Upper lobe of left lung (tissue), 6 donors: ENCODE data around the gene PNMA8A. TPM values are rescaled to one million over a fixed set of nuclear protein-coding genes. Genes with fewer than 3 reads are reported as not detected.

ENCODE experiments used
- ATAC-seq, 2 donors: fragments of 200-7000 bp; cut with Tn5 transposase; one replicate each; pipeline ENCODE4 v1.9.1; 2022; ENCODE audit warnings: mild to moderate bottlenecking in 2 of 2, moderate library complexity in 2 of 2; ENCODE audit not compliant: low FRiP score in 2 of 2
- DNase-seq, 2 donors: peaks; one replicate each; pipeline ENCODE4 v3.0.0-alpha.2; 2019 to 2020
- H3K27ac ChIP-seq, 4 donors: fragments of 200-600 bp; sonication (generic); one replicate each; pipeline ENCODE4 v1.5.1; 2016 to 2019
- H3K27me3 ChIP-seq, 4 donors: fragments of 200-600 bp; sonication (generic); one replicate each; pipeline ENCODE4 v1.5.1; 2017 to 2019
- H3K36me3 ChIP-seq, 4 donors: fragments of 200-600 bp; sonication (generic); one replicate each; pipeline ENCODE4 v1.5.1; 2016 to 2019
- H3K4me1 ChIP-seq, 4 donors: fragments of 200-600 bp; sonication (generic); one replicate each; pipeline ENCODE4 v1.5.1; 2018 to 2019
- H3K4me3 ChIP-seq, 4 donors: fragments of 200-600 bp; sonication (generic); one replicate each; pipeline ENCODE4 v1.5.1; 2017 to 2019; ENCODE audit warnings: mild to moderate bottlenecking in 2 of 4, moderate library complexity in 1 of 4
- H3K9me3 ChIP-seq, 4 donors: fragments of 200-600 bp; sonication (generic); one replicate each; pipeline ENCODE4 v1.5.1; 2018 to 2019
- CTCF ChIP-seq, 6 experiments: fragments of 450-650 bp in 4 of 6; fragments of 200-600 bp in 2 of 6; sonication (generic) in 2 of 6; IDR thresholded peaks; one replicate each; pipeline ENCODE4 v1.5.1; 2016 to 2019; ENCODE audit warnings: antibody characterized with exemption in 6 of 6
- EP300 ChIP-seq, 4 donors: sonication (generic); formaldehyde crosslinking; IDR thresholded peaks; one replicate each; pipeline ENCODE4 v1.5.1; 2017; ENCODE audit warnings: antibody characterized with exemption in 4 of 4, control low read depth in 2 of 4
- POLR2A ChIP-seq, 4 donors: fragments of 450-650 bp; IDR thresholded peaks; one replicate each; pipeline ENCODE4 v1.5.1; 2016 to 2017; ENCODE audit warnings: antibody characterized with exemption in 4 of 4, mild to moderate bottlenecking in 2 of 4
- POLR2AphosphoS5 ChIP-seq, 2 donors: sonication (generic); formaldehyde crosslinking; IDR thresholded peaks; one replicate each; pipeline ENCODE4 v1.5.1; 2017; ENCODE audit warnings: antibody characterized with exemption in 2 of 2
- WGBS, 2 donors: methylation state at CpG; one replicate each; pipeline ENCODE4 v1.1.5; 2017 to 2018; 5-methylcytosine and 5-hydroxymethylcytosine counted together
- total RNA-seq, 6 donors: library from RNA; depleted of rRNA in 4 of 6; stranded (reverse); fragments of >200 nt in 4 of 6; gene quantifications; one replicate each; pipeline versions ENCODE4 v1.1.0 to v1.2.1, GENCODE V29; 2016 to 2021
- donor health status: DM: no; HTN: no; CAD: no; lungs with moderate emphysema.
- donor health status: DM: no; HTN: yes; CAD: no; lungs with severe emphysema.

PNMA8A gene
- total RNA-seq, 6 donors from 2014 or later = 0.61 to 4.8 (median 2.2) TPM

GRCh38 chr19:46454244-46454643 lies 17.1 kb downstream of the PNMA8A start:
- Histone ChIP-seq H3K4me1 (no peaks in the 10 kb centered on the region), H3K27me3 (no peaks in the 10 kb centered on the region), H3K4me3 (no peak overlapping the region), H3K27ac (no peak overlapping the region), H3K9me3 (peaks cover 0 to 3% (median 0%) of the 10 kb centered on the region in 4 donors), H3K36me3 (no peaks in the 10 kb centered on the region)
- WGBS, 2 donors = 34 to 54% methylated on average over 3 of the region's 3 CpGs
- TF ChIP-seq CTCF (IDR thresholded peaks at IDR 0.05) = no peak
- TF ChIP-seq POLR2A (IDR thresholded peaks at IDR 0.05) = no peak
- TF ChIP-seq POLR2AphosphoS5 (IDR thresholded peaks at IDR 0.05) = no peak
- TF ChIP-seq EP300 (IDR thresholded peaks at IDR 0.05) = no peak
- DNase-seq (no peak), ATAC-seq (no peak)

GRCh38 chr19:46453661-46454060 lies 17.7 kb downstream of the PNMA8A start:
- DNase-seq = no peak
- Histone ChIP-seq H3K27me3 (no peaks in the 10 kb centered on the region), H3K27ac (no peak overlapping the region), H3K9me3 (peaks cover 0 to 3% (median 0%) of the 10 kb centered on the region in 4 donors), H3K4me1 (no peaks in the 10 kb centered on the region), H3K4me3 (no peak overlapping the region), H3K36me3 (no peaks in the 10 kb centered on the region)
- no peak for ATAC-seq
- TF ChIP-seq POLR2A (IDR thresholded peaks at IDR 0.05) (no peak), POLR2AphosphoS5 (IDR thresholded peaks at IDR 0.05) (no peak), EP300 (IDR thresholded peaks at IDR 0.05) (no peak), CTCF (IDR thresholded peaks at IDR 0.05) (no peak)
- 73 to 74% methylated on average over 6 of the region's 6 CpGs for WGBS, 2 donors

GRCh38 chr19:46452186-46452585 lies 19.2 kb downstream of the PNMA8A start:
- 42 to 46% methylated on average over 4 of the region's 4 CpGs for WGBS, 2 donors

GRCh38 chr19:46451352-46451751 lies 20.0 kb downstream of the PNMA8A start:
- DNase-seq (no peak), ATAC-seq (no peak)
- no peak for TF ChIP-seq POLR2AphosphoS5 (IDR thresholded peaks at IDR 0.05)
- no peak for TF ChIP-seq POLR2A (IDR thresholded peaks at IDR 0.05)
- TF ChIP-seq CTCF (IDR thresholded peaks at IDR 0.05) = no peak
- TF ChIP-seq EP300 (IDR thresholded peaks at IDR 0.05) = no peak
- no peak overlapping the region for H3K4me3 ChIP-seq
- no peaks in the 10 kb centered on the region for H3K4me1 ChIP-seq
- no peak overlapping the region for H3K27ac ChIP-seq
- WGBS, 2 donors = 62 to 73% methylated on average over 6 of the region's 6 CpGs
- H3K27me3 ChIP-seq = no peaks in the 10 kb centered on the region
- H3K9me3 ChIP-seq = peaks cover 0 to 3% (median 0%) of the 10 kb centered on the region in 4 donors
- no peaks in the 10 kb centered on the region for H3K36me3 ChIP-seq

More at GRCh38 chr19:46452186-46452585, 19.2 kb downstream of the PNMA8A start:
- peaks cover 0 to 3% (median 0%) of the 10 kb centered on the region in 4 donors for H3K9me3 ChIP-seq
- DNase-seq (no peak), ATAC-seq (no peak)
- no peak for TF ChIP-seq POLR2A (IDR thresholded peaks at IDR 0.05)
- no peak for TF ChIP-seq CTCF (IDR thresholded peaks at IDR 0.05)
- no peak for TF ChIP-seq EP300 (IDR thresholded peaks at IDR 0.05)
- no peak for TF ChIP-seq POLR2AphosphoS5 (IDR thresholded peaks at IDR 0.05)
- no peaks in the 10 kb centered on the region for H3K4me1 ChIP-seq
- no peak overlapping the region for H3K27ac ChIP-seq
- H3K4me3 ChIP-seq = no peak overlapping the region
- H3K27me3 ChIP-seq = no peaks in the 10 kb centered on the region
- no peaks in the 10 kb centered on the region for H3K36me3 ChIP-seq

GRCh38 chr19:46450737-46451136 lies 20.6 kb downstream of the PNMA8A start:
- H3K4me1 ChIP-seq = no peaks in the 10 kb centered on the region
- peaks cover 0 to 3% (median 0%) of the 10 kb centered on the region in 4 donors for H3K9me3 ChIP-seq
- H3K27ac ChIP-seq = no peak overlapping the region
- DNase-seq (no peak), ATAC-seq (no peak)
- no peak overlapping the region for H3K4me3 ChIP-seq
- no peaks in the 10 kb centered on the region for H3K36me3 ChIP-seq
- no peak for TF ChIP-seq POLR2A (IDR thresholded peaks at IDR 0.05)
- TF ChIP-seq EP300 (IDR thresholded peaks at IDR 0.05) = no peak
- no peak for TF ChIP-seq CTCF (IDR thresholded peaks at IDR 0.05)
- no peak for TF ChIP-seq POLR2AphosphoS5 (IDR thresholded peaks at IDR 0.05)
- H3K27me3 ChIP-seq = no peaks in the 10 kb centered on the region
- 82 to 84% methylated on average over 5 of the region's 5 CpGs for WGBS, 2 donors
